Measurements from ENCODE around the gene VRK2. TPM values are rescaled to one million over a fixed set of nuclear protein-coding genes. Genes with fewer than 3 reads are reported as not detected.

Gene VRK2
- polyA plus RNA-seq, 1 donor from 2014 or later = 0.45 TPM

DNA sequence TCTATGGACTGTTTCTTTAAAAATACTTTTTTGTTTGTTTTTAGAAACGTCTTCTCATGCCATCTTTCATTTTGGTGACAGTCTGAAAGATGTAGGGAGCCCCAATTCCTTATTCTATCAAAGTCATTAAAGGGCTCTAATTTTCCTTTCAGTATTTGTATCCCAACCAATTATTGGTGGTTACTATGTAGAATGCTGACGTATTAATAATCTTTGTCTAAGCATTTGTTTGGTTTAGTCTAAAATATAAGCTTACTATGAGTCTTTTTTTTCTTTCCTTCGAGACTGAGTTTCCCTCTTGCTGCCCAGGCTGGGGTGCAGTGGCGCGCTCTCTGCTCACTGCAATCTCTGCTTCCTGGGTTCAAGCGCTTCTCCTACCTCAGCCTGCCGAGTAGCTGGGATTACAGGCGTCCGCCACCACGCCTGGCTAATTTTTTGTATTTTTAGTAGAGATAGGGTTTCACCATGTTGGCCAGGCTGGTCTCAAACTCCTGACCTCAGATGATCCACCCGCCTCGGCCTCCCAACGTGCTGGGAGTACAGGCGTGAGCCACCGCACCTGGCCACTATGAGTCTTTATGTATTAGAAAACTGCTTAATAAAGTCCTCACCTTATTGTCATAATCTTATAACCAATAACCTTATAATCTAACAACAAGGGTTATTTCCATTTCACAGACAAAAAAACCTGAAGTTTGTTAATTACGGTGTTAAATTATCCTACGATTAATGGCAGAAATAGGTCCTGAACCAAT lies 849 bp upstream of the VRK2 start:
- Histone ChIP-seq H3K36me3 (ENCODE audit: insufficient read depth, low read length) (no peaks in the 10 kb centered on the region), H3K9ac (ENCODE audit: low read length) (no peak overlapping the region), H3K9me2 (ENCODE audit: insufficient read depth, low read length) (no peaks in the 10 kb centered on the region), H3K27me3 (ENCODE audit: insufficient read depth, low read depth, low read length) (peaks cover 19% of the 10 kb centered on the region), H3K4me2 (ENCODE audit: low read length) (no peak overlapping the region), H2AFZ (ENCODE audit: low read depth, low read length) (no peak overlapping the region), H3K9me3 (ENCODE audit: low read length) (no peaks in the 10 kb centered on the region), H3F3A (ENCODE audit: insufficient read depth, low read length, poor library complexity, severe bottlenecking) (no peaks in the 10 kb centered on the region), H3K4me3 (ENCODE audit: low read length) (no peak overlapping the region), H3K27ac (ENCODE audit: low read length) (no peak overlapping the region), H3K79me2 (replicated peaks; ENCODE audit: insufficient read depth, low read length) (no peaks in the 10 kb centered on the region), H4K20me1 (ENCODE audit: insufficient read depth) (no peaks in the 10 kb centered on the region)
- no peak for TF ChIP-seq POLR2AphosphoS5 (IDR thresholded peaks at IDR 0.05)
- TF ChIP-seq CTCF (IDR thresholded peaks at IDR 0.05; ENCODE audit: poor library complexity, severe bottlenecking) = no peak

GRCh38 chr2:58046335-58046584 lies 346 bp upstream of the VRK2 start:
- peak overlapping the region; percentile 58 for H3K4me3 ChIP-seq (ENCODE audit: low read length)
- H4K20me1 ChIP-seq (ENCODE audit: insufficient read depth) = no peaks in the 10 kb centered on the region
- no peaks in the 10 kb centered on the region for H3K36me3 ChIP-seq (ENCODE audit: insufficient read depth, low read length)
- H3K4me2 ChIP-seq (ENCODE audit: low read length) = no peak overlapping the region
- H2AFZ ChIP-seq (ENCODE audit: low read depth, low read length) = no peak overlapping the region
- H3F3A ChIP-seq (ENCODE audit: insufficient read depth, low read length, poor library complexity, severe bottlenecking) = no peaks in the 10 kb centered on the region
- no peak overlapping the region for H3K9ac ChIP-seq (ENCODE audit: low read length)
- H3K79me2 ChIP-seq (replicated peaks; ENCODE audit: insufficient read depth, low read length) = no peaks in the 10 kb centered on the region
- TF ChIP-seq EZH2 (IDR thresholded peaks at IDR 0.05; ENCODE audit: borderline replicate concordance, insufficient read depth, low read length, poor library complexity, severe bottlenecking) (no peak), SMC3 (conservative IDR thresholded peaks at IDR 0.05; ENCODE audit: poor library complexity) (no peak), RAD21 (conservative IDR thresholded peaks at IDR 0.05) (no peak), POLR2AphosphoS5 (IDR thresholded peaks at IDR 0.05) (no peak), TAF1 (IDR thresholded peaks at IDR 0.05; ENCODE audit: low read depth) (no peak), MXI1 (conservative IDR thresholded peaks at IDR 0.05; ENCODE audit: poor library complexity, severe bottlenecking) (no peak), CTCF (IDR thresholded peaks at IDR 0.05; ENCODE audit: poor library complexity, severe bottlenecking) (no peak), EP300 (conservative IDR thresholded peaks at IDR 0.05; ENCODE audit: poor library complexity, severe bottlenecking) (no peak)
- H3K9me3 ChIP-seq (ENCODE audit: low read length) = no peaks in the 10 kb centered on the region
- H3K27ac ChIP-seq (ENCODE audit: low read length) = no peak overlapping the region
- H3K27me3 ChIP-seq (ENCODE audit: insufficient read depth, low read depth, low read length) = peaks cover 19% of the 10 kb centered on the region
- no peaks in the 10 kb centered on the region for H3K9me2 ChIP-seq (ENCODE audit: insufficient read depth, low read length)

DNA sequence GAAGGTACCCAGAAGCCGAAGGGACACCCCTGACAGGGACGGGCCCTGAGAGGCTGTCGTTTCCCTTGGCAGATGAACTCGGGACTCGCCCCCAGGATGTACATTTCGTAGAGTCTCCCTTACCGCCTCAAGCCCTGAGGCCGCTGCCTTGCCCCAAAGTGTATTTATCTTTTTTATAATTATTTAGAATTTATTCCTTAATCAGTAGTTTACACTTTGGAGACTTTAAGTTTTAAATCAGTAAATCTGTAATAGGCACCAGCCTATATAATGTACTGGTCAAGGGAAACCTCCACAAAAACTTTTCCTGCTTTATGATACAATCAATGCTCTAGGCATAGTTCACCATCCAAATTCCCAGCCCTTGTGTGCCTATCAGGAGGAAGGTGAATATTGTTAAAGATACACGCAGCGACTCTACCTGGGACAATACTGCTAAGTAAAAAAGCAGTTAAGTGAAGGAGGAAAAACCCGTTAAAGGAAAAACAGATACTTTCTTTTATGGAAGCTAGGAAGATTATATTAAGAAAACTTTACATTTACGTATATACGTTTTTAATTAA lies 848 bp downstream of the VRK2 start:
- H3K27ac ChIP-seq (ENCODE audit: low read length) = no peak overlapping the region

More for the DNA sequence above, 848 bp downstream of the VRK2 start:
- no peak overlapping the region for H2AFZ ChIP-seq (ENCODE audit: low read depth, low read length)
- H3K79me2 ChIP-seq (replicated peaks; ENCODE audit: insufficient read depth, low read length) = no peaks in the 10 kb centered on the region
- no peaks in the 10 kb centered on the region for H3K36me3 ChIP-seq (ENCODE audit: insufficient read depth, low read length)
- no peak overlapping the region for H3K9ac ChIP-seq (ENCODE audit: low read length)
- H4K20me1 ChIP-seq (ENCODE audit: insufficient read depth) = no peaks in the 10 kb centered on the region
- H3K4me3 ChIP-seq (ENCODE audit: low read length) = no peak overlapping the region
- H3K9me2 ChIP-seq (ENCODE audit: insufficient read depth, low read length) = no peaks in the 10 kb centered on the region
- no peaks in the 10 kb centered on the region for H3F3A ChIP-seq (ENCODE audit: insufficient read depth, low read length, poor library complexity, severe bottlenecking)
- no peak for TF ChIP-seq MXI1 (conservative IDR thresholded peaks at IDR 0.05; ENCODE audit: poor library complexity, severe bottlenecking)
- TF ChIP-seq SMC3 (conservative IDR thresholded peaks at IDR 0.05; ENCODE audit: poor library complexity) = no peak
- no peak for TF ChIP-seq REST (IDR thresholded peaks at IDR 0.05; ENCODE audit: borderline replicate concordance)
- TF ChIP-seq POLR2AphosphoS5 (IDR thresholded peaks at IDR 0.05) = no peak
- no peak for TF ChIP-seq EP300 (conservative IDR thresholded peaks at IDR 0.05; ENCODE audit: poor library complexity, severe bottlenecking)
- no peaks in the 10 kb centered on the region for H3K9me3 ChIP-seq (ENCODE audit: low read length)
- no peak overlapping the region for H3K4me2 ChIP-seq (ENCODE audit: low read length)
- H3K27me3 ChIP-seq (ENCODE audit: insufficient read depth, low read depth, low read length) = peaks cover 19% of the 10 kb centered on the region
